ENCODE measurements around the gene NPTN.
A peak's percentile ranks its signal among the peaks of the same experiment; 100 is the strongest.

Gene NPTN

GRCh38 chr15:73631915-73632669 lies 1.1 kb downstream of the NPTN start:
- Histone ChIP-seq H3K27ac (peak overlapping the region; percentile 64; the same call in 1 of the 2 replicates), H3K36me3 (no peaks in the 10 kb centered on the region), H3K4me3 (ENCODE audit: low read depth, low read length) (peak overlapping the region; percentile 88), H3K9me3 (ENCODE audit: severe bottlenecking) (no peaks in the 10 kb centered on the region), H3K27me3 (ENCODE audit: insufficient read depth, low read depth, severe bottlenecking) (no peaks in the 10 kb centered on the region)
- no peak for DNase-seq
- no peak for TF ChIP-seq CTCF (IDR thresholded peaks at IDR 0.05; ENCODE audit: low read depth, low read length)

- DNase-seq, result no peak
- Histone ChIP-seq H3K4me3 (ENCODE audit: low read depth, low read length) (no peak overlapping the region), H3K27me3 (ENCODE audit: insufficient read depth, low read depth, severe bottlenecking) (no peaks in the 10 kb centered on the region), H3K27ac (no peak overlapping the region), H3K9me3 (ENCODE audit: severe bottlenecking) (no peaks in the 10 kb centered on the region), H3K36me3 (no peaks in the 10 kb centered on the region)
- TF ChIP-seq CTCF (IDR thresholded peaks at IDR 0.05; ENCODE audit: low read depth, low read length), result no peak
Observed at GRCh38 chr15:73630921-73631362, 2.2 kb downstream of the NPTN start.

GRCh38 chr15:73629798-73630429 lies 3.3 kb downstream of the NPTN start:
- no peak for TF ChIP-seq CTCF (IDR thresholded peaks at IDR 0.05; ENCODE audit: low read depth, low read length)
- no peaks in the 10 kb centered on the region for H3K36me3 ChIP-seq
- H3K27me3 ChIP-seq (ENCODE audit: insufficient read depth, low read depth, severe bottlenecking), result no peaks in the 10 kb centered on the region
- no peak overlapping the region for H3K4me3 ChIP-seq (ENCODE audit: low read depth, low read length)
- no peaks in the 10 kb centered on the region for H3K9me3 ChIP-seq (ENCODE audit: severe bottlenecking)
- 0 out of 2 replicates have a peak overlapping the region, but pooled peaks have one; percentile 11 for H3K27ac ChIP-seq
- peak; percentile 23 for DNase-seq

- Histone ChIP-seq H3K9me3 (ENCODE audit: severe bottlenecking) (no peaks in the 10 kb centered on the region), H3K36me3 (no peaks in the 10 kb centered on the region), H3K4me3 (ENCODE audit: low read depth, low read length) (no peak overlapping the region), H3K27ac (no peak overlapping the region), H3K27me3 (ENCODE audit: insufficient read depth, low read depth, severe bottlenecking) (no peaks in the 10 kb centered on the region)
- DNase-seq, result no peak
- no peak for TF ChIP-seq CTCF (IDR thresholded peaks at IDR 0.05; ENCODE audit: low read depth, low read length)
Observed at GRCh38 chr15:73628976-73629797, 4.0 kb downstream of the NPTN start.

- no peaks in the 10 kb centered on the region for H3K9me3 ChIP-seq (ENCODE audit: severe bottlenecking)
- no peaks in the 10 kb centered on the region for H3K36me3 ChIP-seq
- H3K27ac ChIP-seq, result no peak overlapping the region
- no peak for DNase-seq
- TF ChIP-seq CTCF (IDR thresholded peaks at IDR 0.05; ENCODE audit: low read depth, low read length), result no peak
- no peaks in the 10 kb centered on the region for H3K27me3 ChIP-seq (ENCODE audit: insufficient read depth, low read depth, severe bottlenecking)
- no peak overlapping the region for H3K4me3 ChIP-seq (ENCODE audit: low read depth, low read length)
Observed at GRCh38 chr15:73628102-73628501, 5.1 kb downstream of the NPTN start.
